ENCODE results near the gene EFCAB12.
A peak's percentile ranks its signal among the peaks of the same experiment; 100 is the strongest.
"Not testable (repeated sequence)": the region's sequence is repeated elsewhere in the genome, so short reads cannot be mapped to it uniquely, and the experiment has no call there.

EFCAB12 gene

GRCh38 chr3:129418041-129418973 lies 10.1 kb downstream of the EFCAB12 start:
- no peak for DNase-seq

- DNase-seq = no peak
These were observed 11.1 kb downstream of the EFCAB12 start for GRCh38 chr3:129417326-129417725.

GRCh38 chr3:129416415-129416814 lies 12.0 kb downstream of the EFCAB12 start:
- DNase-seq = no peak

- DNase-seq = no peak
These were observed 12.6 kb downstream of the EFCAB12 start for GRCh38 chr3:129415830-129416229.

GRCh38 chr3:129415378-129415777 lies 13.1 kb downstream of the EFCAB12 start:
- no peak for DNase-seq

GRCh38 chr3:129413687-129414506 lies 14.5 kb downstream of the EFCAB12 start:
- DNase-seq = no peak

- DNase-seq = not testable (repeated sequence)
These were observed 15.2 kb downstream of the EFCAB12 start for GRCh38 chr3:129413238-129413637.

GRCh38 chr3:129412542-129413198 lies 15.8 kb downstream of the EFCAB12 start:
- no peak for DNase-seq

- no peak for DNase-seq
These were observed 17.5 kb downstream of the EFCAB12 start for GRCh38 chr3:129410971-129411370.

GRCh38 chr3:129409541-129409940 lies 18.9 kb downstream of the EFCAB12 start:
- no peak for DNase-seq

- no peak for DNase-seq
These were observed 23.8 kb downstream of the EFCAB12 start for GRCh38 chr3:129404610-129405009.

GRCh38 chr3:129404130-129404529 lies 24.3 kb downstream of the EFCAB12 start:
- DNase-seq = no peak

- no peak for DNase-seq
These were observed 25.0 kb downstream of the EFCAB12 start for GRCh38 chr3:129403450-129403849.

- no peak for DNase-seq
These were observed 25.8 kb downstream of the EFCAB12 start for GRCh38 chr3:129402616-129403015.

GRCh38 chr3:129402210-129402609 lies 26.2 kb downstream of the EFCAB12 start:
- no peak for DNase-seq

GRCh38 chr3:129399895-129400357 lies 28.5 kb downstream of the EFCAB12 start:
- DNase-seq = no peak

- DNase-seq = peak; percentile 60 to 86 (median 74)
These were observed 29.1 kb downstream of the EFCAB12 start for GRCh38 chr3:129399145-129399894.

- peak in 1 of 6 experiments; percentile 28 for DNase-seq
These were observed 29.7 kb downstream of the EFCAB12 start for GRCh38 chr3:129398803-129399144.

- DNase-seq = not testable (repeated sequence)
These were observed 34.5 kb downstream of the EFCAB12 start for GRCh38 chr3:129393760-129394564.

GRCh38 chr3:129393271-129393670 lies 35.2 kb downstream of the EFCAB12 start:
- DNase-seq = no peak

GRCh38 chr3:129392106-129392887 lies 36.1 kb downstream of the EFCAB12 start:
- DNase-seq = not testable (repeated sequence)

All from stimulated activated naive CD4-positive, alpha-beta T cell (primary cell).